ENCODE results near the gene HMCN2.

- no peak for TF ChIP-seq CTCF (IDR thresholded peaks at IDR 0.05)
- no peak for TF ChIP-seq POLR2A (IDR thresholded peaks at IDR 0.05)
Measured at GRCh38 chr9:130333712-130334062, 68.1 kb downstream of the HMCN2 start.
